NCI-H2171 treated with DMSO at 0.1 percent for 48 hours (cell line): ENCODE measurements around the gene CRACDL.
A peak's percentile ranks its signal among the peaks of the same experiment; 100 is the strongest.
"Not testable (repeated sequence)": the region's sequence is repeated elsewhere in the genome, so short reads cannot be mapped to it uniquely, and the experiment has no call there.

Source experiments
- DNase-seq: peaks from one replicate; lab custom pipeline; 2025; lab: John Stamatoyannopoulos, UW

CRACDL gene

DNA sequence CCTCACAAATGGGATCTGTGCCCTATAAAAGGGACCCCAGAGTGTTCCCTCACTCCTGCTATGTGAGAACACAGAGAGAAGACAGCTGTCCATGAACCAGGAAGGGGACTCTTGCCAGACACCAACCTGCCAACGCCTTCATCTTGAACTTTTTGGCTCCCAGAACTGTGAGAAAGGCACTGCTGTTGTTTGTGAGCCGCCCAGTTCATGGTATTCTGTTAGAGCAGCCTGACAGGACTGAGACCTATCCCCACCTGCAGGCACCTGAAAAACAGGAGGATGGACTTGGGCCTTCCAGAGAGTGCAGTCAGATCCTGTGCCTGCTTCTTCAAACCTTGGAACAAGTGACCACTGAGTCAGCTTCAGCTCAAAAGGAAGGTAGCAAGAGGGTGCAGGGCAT lies 51.4 kb downstream of the CRACDL start:
- DNase-seq, result no peak

DNA sequence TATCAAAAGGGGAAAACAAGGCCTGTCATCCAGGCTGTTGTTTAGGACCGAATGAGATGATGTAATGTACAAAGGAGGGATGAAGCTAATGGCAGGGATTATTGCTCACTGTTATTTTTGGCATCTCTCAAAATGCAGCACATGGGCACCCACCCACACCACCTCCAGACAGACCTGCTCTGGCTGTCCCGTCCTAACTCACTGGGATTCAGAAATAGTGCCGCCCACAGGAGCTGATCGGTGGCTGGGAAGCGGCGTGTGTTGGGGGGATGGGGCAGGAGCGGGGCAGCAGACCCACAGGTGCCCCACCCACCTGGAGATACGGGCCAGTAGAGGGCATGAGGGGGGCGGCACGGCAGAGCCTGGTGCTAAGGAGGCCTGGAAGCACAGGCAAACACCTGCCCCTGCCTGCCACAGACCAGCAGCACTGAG lies 52.2 kb downstream of the CRACDL start:
- DNase-seq, result no peak

DNA sequence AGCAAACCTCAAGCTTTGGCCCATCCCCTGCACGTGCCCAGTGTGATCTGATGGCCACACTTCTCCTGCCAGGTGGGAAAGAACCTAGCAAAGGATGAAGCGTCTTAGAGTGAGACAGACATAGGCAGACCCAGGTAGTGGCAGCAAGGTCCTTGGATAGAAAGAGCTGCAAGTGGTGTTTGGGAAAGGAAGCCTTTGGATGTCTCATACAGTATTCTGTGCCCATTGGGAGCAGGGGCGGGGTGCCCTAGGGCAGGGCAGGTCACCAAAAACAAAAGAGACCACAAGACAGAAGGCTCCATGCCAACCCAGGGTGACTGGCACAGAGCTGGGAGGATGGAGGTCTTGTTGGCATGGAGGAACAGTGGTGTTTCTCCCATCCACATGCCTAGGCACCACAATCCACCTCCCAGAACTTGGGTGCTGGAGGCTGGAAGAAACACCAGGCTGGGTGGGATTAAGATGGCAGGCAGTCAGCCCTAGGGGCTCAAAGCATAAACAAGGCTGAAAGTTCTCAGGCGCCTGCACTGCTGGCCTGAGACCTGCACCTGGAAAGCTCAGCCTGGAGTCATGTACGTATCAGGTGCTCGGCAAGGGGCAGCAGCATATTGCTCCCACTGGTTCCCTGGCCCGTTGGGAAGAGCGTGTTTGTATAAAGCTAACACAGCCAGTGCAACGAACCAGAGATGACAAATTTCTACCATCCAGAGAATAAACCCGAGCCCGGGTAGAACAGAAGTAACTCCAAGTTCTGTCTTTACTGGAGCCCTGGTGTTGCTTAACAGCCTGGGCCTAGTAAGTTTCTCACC lies 52.9 kb downstream of the CRACDL start:
- DNase-seq, result no peak

DNA sequence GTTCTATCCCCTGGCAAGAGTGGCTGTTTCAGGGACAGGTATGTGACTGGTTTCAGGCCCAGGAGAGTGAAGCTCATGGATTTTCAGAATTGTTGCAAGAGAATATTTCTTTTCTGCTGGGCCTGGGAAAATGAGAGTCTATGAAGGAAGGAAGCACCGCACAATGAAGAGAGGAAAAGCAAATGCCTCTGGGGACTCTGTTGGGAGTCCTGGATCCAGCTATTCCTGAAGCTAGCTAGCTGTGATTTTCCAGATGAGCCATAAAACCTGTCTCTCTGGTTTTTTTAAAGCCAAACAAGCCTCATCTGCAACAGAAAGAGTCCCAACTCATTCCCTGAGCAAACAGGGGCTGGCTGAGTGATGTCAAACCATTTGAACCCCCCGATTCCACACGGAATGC lies 53.7 kb downstream of the CRACDL start:
- no peak for DNase-seq

DNA sequence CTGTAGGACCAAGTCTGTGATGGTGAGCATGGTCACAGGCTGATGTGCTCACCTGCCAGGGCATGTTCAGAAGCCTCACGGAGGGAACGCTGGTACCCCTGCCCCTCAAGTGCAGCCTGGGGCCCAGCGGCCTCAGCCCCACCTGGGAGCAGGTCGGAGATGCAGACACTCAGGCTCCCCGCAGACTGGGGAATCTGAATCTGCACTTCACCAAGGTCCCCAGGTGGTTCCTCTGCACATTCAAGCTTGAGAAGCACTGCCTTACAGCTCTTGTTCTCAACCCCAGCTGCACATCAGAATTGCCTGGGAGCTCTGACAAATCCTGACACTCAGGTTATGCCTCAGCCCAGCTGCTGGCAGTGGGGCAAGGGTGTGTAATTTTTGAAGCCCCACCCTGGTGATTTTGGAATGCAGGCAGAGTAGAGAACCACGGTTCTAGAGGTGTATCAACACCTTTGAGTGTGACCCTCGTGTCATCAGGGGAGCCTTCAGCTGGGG lies 54.8 kb downstream of the CRACDL start:
- no peak for DNase-seq

DNA sequence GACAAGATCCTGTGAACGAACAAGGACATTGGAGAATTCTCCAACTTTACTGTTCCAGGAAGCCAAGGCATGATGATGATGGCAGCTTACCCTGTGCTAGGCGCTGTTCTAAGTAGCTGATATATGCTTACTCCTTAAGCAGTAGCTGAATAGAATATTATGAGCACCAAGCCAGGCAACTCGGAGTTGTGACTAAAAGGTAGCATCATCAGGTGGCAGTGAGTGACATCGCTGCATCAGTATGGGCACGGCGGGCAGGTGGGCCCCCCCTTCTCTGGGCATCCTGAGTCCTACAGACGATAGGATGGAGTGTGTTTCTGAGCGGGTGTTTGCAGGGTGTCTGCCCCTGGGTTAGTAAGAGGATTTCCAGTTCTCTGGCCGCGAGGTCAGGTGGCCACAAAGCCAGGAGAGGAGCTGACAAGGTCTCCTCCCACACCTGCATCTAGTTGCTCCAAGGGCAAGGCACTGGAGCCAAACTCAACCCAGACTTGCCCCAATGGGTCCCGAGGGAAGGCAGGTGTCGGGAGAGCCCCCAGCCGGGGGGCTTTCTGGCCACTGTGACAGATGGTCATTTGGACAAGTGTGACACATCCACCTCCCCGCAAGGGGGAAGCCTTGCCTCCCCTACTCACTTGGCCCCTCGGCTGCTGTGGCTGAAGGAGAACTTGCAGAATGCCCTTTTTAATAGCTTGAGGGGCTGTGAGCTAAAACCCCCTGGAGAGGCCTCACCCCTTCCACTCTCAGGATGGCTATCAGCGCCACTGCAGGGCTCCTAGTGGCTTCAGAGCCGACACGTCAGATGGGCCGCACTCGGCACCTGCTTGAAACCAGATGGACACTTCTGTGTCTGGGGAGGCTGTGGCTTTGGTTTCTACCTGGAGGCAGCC lies 55.5 kb downstream of the CRACDL start:
- no peak for DNase-seq

DNA sequence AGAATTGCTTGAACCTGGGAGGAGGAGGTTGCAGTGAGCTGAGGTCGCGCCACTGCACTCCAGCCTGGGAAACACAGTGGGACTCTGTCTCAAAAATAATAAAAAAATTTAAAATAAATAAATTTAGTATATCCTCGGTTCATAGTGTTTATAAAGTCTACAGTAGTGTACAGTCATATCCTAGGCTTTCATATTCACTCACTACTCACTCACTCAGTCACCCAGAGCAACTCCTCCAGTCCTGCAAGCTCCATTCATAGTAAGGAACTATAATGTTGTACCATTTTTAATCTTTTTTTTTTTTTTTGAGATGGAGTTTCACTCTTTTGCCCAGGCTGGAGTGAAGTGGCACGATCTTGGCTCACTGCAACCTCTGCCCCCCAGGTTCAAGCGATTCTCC lies 58.4 kb downstream of the CRACDL start:
- DNase-seq, result not testable (repeated sequence)

DNA sequence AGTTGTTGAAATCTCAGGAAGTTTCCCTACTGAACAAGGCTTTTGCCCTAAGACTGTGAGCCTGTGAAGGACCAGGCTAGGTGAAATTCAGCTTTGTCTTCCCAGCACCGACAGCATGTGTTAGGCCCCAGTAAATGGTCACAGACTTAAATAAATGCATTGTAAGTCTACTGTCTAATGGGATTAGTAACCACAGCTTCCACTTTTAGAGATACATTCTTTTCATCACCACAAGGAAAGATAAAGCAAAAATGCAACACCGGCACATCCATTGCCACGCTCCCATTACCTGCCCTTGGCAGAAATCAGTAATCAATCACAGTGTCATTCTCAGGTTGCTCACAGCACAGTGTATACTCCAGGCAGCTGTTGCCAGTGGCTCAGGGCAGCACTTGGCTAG lies 59.3 kb downstream of the CRACDL start:
- DNase-seq, result peak; percentile 11

DNA sequence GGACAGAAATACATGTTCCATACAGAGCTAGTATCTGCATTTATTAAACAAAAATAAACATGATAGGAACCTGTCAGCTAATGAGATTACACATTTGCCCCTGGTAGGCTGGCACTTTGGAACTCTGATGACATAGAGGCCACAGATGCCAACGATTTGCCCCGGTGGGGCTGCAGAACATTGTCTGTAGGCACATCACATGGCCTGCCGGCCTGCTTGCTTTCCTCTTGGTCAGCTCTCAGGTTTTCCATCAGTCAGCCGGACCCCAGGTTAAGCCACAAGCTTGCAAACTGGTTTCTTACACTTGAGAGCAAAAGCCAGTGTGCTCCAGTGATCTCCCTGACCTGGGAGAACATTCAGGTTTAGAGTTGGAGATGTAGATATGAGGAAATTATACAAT lies 60.3 kb downstream of the CRACDL start:
- DNase-seq, result no peak

DNA sequence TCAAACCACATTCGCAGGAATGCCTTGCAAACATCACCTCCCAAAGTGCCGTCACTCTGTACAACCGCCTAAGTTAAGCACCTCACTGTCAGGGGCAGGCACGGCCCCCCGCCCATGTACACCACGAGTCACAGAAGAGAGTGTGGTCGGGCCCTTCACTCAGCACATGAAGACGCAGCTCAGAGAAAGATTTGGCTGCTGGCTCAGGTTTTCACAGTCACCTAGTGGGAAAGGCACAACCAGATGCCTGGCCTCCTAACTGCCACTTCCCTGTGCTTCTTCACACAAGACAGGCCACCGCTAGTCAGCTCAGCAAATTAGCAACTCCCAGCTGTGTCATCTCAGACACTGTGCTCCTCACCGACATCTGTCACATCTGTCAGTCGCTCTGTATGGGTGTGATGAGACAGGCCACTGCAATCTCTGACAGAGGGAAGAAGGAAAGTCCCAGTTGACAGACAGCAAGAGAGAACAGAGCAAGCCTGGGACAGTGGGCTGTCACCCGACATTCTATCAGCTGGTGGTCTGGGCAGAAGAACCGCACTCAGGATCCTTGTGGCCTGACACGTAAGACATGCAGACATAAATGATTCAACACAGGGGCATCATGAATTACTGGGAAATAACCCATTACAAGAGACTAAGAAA lies 60.8 kb downstream of the CRACDL start:
- peak; percentile 73 for DNase-seq

DNA sequence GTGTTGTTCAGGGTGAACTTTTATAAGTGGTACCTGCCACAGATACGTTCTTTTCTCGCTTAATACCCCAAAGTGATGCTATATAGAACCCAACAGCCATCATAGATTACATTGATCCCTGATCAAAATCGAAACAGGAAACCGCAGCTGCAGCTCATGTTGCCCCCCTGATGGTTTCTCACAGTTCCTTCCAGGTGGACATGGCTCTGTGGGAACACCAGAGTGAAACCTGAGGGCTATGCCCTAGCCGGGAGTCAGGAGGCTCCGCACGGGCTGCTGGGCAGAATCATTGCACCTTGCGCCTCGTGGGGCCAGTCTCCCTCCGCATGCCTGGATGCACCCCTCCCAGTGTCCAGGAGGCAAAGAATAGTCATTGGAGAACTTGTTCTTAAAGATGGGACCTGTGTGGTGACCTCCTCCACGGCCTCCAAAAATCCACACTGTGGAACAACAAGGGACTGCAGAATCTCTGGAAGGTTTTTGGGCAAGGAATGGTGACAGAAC lies 61.8 kb downstream of the CRACDL start:
- no peak for DNase-seq

DNA sequence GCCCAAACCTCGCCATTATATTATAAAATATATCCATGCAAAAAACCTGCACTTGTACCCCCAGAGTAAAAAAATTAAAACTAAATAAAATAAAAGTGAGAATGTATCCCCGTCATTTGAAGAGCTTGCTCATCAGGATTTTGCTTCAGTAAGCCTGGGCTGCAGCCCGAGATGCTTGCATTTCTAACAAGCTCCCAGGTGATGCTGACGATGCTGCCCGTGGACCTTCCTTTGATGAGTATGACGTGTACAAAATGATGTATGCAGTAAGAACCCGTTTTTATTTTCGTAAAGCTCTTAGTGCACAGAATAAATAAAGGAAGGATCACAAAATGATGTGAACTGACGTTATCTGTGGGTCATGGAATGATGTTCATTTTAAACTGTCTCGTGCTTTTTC lies 63.5 kb downstream of the CRACDL start:
- DNase-seq, result no peak

DNA sequence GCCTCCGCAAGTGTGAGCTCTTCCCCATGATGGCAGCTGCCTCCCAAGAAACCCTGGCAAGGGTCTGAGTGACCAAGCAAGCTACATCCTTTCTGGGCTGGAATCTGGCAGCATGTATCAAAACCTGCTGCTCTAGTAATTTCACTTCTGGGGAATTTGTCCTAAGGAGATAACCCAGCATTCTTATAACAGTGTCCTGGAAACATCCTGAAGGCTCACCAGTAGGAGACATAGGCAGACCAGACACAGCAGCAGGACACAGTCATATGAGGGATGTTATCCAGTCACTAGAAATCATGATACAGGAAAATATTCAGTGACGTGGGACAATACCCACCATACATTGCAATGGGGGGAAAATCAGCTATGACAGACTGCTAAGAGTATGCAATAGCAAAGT lies 64.5 kb downstream of the CRACDL start:
- DNase-seq, result no peak

DNA sequence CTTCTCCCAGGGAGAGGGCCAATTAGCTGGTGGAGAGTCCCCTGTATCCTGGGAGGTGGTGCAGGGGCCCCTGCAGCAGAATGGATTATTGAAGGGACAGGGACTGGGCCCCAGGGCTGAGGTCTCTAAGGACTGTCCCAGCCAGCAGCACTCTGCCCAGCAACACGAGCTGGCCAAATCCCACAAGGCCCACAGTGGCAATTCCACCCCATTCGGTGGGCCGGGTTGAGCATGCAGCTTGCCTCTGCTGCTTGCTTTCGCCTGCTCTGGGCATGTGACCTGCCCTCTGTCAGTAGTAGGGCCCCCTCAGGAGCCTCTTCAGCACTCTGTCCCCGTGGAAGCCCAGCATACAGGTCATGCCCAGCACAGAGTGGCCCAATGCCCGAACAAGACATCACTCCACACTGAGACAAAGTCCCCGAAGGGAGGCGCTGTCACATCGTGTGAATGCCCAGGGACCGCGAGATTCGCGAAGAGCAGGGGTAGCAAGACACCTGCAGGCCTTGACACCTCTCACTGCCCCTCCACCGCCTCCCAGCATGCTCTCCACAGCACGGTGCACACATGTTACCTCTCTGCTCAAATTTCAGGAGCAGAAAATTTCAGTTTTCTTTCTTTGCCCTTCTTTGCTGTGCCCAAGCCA lies 65.4 kb downstream of the CRACDL start:
- peak; percentile 27 for DNase-seq

DNA sequence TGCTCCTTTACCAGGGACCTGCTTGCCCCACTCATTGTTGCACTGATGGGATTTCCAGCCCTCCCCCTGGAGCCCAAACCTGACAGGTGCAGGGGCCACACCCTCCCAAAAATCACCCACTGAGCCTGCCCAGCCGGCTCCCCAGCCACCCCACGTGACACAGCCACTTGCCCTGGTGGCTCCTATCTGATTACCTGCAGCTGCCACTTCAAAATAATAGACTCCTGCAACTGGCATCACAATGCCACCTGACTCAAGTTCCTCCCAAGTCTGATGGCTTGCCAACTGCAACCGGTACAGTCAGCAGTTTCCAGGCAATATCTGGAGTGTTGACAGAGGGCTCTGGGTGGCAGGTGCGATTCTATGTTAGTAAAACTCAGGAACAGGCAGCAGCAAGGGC lies 66.2 kb downstream of the CRACDL start:
- peak; percentile 99 for DNase-seq

DNA sequence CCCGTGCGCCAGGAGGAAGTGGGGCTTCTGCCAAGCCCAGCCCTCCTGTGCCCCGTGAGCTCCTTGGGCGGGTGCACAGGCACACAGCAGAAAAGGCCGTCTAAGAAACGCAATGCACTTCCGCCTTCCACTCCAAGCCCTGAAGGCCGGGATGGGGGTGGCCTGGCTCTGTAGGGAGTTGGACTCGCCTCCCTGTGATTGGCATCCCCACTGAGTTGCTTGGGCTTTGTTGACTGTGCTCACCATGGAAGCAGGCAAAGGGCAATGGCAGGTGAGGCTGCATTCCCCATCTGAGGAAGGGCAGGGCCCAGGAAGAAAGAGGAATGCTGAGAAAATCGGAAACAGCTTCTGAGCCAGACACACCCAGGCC lies 66.8 kb downstream of the CRACDL start:
- peak; percentile 64 for DNase-seq

DNA sequence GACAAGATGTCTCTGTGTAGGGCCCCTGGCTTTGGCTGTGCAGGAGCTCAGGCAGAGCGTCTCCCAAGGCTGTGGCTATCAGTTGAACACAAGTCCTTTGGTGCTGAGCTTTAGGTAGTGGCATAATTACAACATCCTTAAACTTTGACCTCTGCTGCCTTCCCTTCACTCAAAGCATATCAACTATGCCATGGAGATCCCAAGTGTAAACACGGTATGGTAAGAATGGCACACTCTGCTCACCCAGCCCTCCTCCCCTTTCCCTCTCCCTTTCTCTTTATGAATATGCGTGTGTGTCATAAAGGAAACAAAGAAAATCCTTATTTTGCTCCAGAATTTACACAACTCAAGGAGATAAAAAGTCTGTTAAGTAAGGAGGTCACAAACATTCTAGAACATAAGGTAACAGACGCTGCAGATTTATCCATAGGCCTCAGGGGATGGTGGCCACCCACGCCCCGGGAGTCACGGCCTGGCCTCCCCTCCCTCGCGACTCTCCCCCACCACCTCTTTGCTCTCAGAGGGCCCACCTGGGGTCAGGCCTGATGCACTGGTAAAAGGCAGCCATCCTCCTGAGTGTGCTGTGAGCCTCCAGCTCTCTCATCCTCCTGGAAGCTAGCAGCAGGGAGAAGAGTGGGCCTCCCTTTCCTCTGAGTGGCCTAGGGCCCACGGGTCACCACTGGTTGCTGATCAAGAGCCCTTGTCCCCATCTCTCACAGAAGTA lies 67.3 kb downstream of the CRACDL start:
- DNase-seq, result peak; percentile 31

DNA sequence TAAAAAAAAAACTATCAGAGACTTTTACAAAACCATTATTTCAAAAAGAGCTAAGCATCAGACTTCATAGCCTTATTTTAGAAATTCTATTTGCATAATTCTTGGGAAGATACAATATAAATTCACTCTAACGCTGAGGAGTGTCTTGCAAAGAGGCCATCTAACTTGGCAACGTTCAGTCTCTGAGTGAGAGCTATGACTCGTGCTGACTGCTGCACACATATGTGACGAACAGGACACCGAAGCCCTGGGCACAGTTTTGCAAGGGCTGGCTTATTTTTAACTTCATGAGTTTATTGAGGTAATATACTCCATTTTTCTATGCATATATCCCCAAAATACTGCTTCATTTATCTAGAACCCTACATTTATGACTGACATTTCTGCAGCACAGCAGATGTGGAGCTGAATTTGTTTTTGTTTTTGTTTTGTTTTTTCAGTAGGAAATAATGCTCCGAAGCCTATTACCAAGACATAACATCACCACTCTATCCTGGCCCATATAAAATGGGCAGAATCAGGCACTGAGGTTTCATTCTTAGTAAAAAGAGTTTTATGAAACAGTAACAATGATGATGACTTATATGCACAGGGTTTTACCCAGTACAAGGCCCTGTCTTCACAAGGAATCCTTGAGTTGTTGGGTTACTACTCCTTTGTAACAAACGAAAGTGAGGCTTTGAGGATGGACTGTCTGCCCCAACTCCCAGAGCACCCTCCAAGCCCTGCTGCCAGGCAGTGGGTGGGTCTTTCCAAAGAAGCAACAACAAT lies 68.3 kb downstream of the CRACDL start:
- no peak for DNase-seq

DNA sequence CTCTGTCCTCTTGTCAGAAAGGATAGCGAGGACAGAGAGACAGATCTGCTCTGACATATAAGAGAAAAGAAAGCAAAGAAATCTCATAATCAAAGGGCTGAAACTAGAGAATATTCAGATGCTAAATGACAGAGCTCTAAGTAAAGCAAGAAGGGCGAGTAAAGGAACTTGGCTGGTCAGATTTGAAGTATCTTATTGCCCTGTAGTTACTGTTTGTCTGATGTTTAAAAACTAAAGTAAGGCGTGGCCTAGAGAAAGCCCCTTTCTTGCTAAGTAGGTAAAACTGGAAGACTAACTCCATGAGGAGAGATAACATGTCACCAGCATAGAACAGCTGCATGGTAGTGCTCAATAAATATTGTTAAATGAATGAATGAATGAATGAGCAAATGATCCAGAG lies 70.0 kb downstream of the CRACDL start:
- no peak for DNase-seq

DNA sequence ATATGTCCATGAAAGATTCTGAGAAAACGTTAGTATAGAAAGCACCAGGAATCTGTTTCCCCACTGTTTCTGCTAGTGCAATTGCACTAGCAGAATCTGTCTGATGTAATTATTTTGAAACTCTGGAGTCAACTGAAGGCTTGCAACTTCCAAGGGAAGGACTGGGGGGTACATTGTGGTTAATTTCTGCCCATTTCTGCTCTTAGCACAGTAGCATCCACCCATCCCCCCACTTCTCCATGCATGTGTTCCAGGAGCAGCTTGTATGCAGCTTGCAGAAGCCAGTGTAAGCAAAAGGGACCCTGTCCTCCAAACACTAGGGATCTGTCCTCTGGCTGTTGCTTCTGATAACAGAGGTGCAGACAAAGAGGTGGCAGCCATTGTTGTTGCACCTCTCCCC lies 74.4 kb downstream of the CRACDL start:
- DNase-seq, result no peak
